HUES48 (cell line): ENCODE results near the gene AMOTL2.
A peak's percentile ranks its signal among the peaks of the same experiment; 100 is the strongest.

Experiments
- H3K27ac ChIP-seq: one replicate; pipeline ENCODE4 v1.7.0; 2013; ENCODE audit warnings: low read depth, low read length, inconsistent platforms
- H3K27me3 ChIP-seq: 2 replicates; pipeline ENCODE4 v1.6.1; 2013; ENCODE audit warnings: mild to moderate bottlenecking, low read length; ENCODE audit not compliant: control insufficient read depth, insufficient read depth
- H3K36me3 ChIP-seq: 2 replicates; pipeline ENCODE4 v1.6.1; 2013; ENCODE audit warnings: low read length; ENCODE audit not compliant: control insufficient read depth, insufficient read depth
- H3K4me1 ChIP-seq: 2 replicates; pipeline ENCODE4 v1.6.1; 2013; ENCODE audit warnings: mild to moderate bottlenecking, low read length; ENCODE audit not compliant: control insufficient read depth, insufficient read depth
- H3K4me3 ChIP-seq: 2 replicates; pipeline ENCODE4 v1.5.1; 2013; ENCODE audit warnings: mild to moderate bottlenecking, low read depth, low read length
- H3K9ac ChIP-seq: 2 replicates; pipeline ENCODE4 v1.6.1; 2013; ENCODE audit warnings: mild to moderate bottlenecking, low read depth, low read length, moderate library complexity
- H3K9me3 ChIP-seq: 2 replicates; pipeline ENCODE4 v1.6.1; 2013; ENCODE audit warnings: low read length; ENCODE audit not compliant: control insufficient read depth, insufficient read depth

AMOTL2 gene

DNA sequence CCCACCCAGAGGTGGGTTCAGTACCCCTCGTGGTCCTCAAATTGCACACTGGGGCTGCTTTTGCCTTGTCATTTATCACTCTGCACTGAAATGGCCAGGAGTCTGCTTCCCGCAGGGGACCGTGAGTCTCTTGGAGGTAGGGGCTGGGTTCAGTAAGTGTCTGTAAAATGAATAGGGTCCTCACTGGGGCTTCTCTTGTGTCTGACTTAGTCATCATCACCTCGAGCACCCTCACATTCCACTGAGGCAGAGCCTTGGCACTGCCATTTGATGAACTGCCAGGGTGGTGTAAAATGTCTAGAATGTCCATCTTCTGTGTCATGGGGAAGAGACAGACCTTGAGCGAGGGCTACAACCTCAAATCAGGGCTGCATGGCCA, 62.6 kb downstream of the AMOTL2 start:
- no peak overlapping the region for H3K27ac ChIP-seq
- H3K4me1 ChIP-seq, result peaks cover 36% of the 10 kb centered on the region
- H3K36me3 ChIP-seq, result no peaks in the 10 kb centered on the region
- H3K4me3 ChIP-seq, result no peak overlapping the region
- no peaks in the 10 kb centered on the region for H3K9me3 ChIP-seq
- H3K9ac ChIP-seq, result no peak overlapping the region
- peaks cover 28% of the 10 kb centered on the region for H3K27me3 ChIP-seq

DNA sequence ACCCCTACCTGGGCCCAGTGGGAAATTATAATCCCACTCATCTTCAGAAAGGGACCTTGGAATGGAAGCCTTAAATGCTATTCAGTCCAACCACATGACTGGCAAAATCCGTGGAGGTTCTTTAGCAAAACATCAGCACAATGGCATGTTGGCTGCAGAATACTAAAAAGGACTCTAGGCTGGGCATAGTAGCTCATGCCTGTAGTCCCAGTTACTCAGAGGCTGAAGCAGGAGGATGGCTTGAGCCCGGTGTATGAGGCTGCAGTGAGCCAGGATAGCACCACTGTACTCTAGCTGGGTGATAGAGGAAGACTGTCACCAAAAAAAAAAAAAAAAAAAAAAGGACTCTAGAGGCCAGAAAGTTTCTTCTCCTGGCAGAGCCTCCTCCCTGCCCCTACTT, 63.0 kb downstream of the AMOTL2 start:
- H3K36me3 ChIP-seq, result no peaks in the 10 kb centered on the region
- H3K9me3 ChIP-seq, result no peaks in the 10 kb centered on the region
- no peak overlapping the region for H3K4me3 ChIP-seq
- peaks cover 36% of the 10 kb centered on the region for H3K4me1 ChIP-seq
- H3K27me3 ChIP-seq, result peaks cover 28% of the 10 kb centered on the region
- H3K27ac ChIP-seq, result no peak overlapping the region
- no peak overlapping the region for H3K9ac ChIP-seq

DNA sequence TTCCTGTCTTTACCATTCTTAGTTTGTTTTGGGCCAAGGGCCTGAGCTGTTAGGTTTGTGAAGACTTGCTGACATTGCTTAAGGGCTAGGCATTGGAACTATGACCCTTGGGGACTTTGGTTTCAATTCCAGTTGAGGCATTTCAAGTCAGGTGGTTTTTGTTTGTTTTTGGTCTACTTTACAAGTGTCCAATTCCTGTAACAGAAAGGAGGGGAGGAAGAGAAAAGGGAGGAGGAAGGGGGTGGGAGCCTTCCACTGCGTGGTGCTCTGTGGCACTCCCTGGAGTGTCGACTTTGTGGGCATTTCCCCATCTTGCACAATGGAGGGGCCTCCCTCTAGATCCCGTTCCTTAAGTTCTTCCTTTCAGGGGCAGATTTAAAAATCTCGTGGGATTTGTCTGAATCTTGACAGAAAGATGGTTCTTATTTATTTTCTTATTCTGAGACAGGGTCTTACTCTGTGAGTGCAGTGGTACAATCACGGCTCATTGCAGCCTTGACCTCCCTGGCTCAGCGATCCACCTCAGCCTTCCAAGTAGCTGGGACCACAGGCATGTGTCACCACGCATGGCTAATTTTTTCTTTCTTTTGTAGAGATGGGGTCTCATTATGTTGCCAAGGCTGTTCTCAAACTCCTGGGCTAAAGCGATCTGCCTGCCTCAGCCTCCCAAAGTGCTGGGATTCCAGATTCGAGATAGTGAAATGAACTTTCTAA, 64.1 kb downstream of the AMOTL2 start:
- peaks cover 27% of the 10 kb centered on the region for H3K27me3 ChIP-seq
- H3K9ac ChIP-seq, result no peak overlapping the region
- H3K4me3 ChIP-seq, result no peak overlapping the region
- no peaks in the 10 kb centered on the region for H3K9me3 ChIP-seq
- H3K36me3 ChIP-seq, result no peaks in the 10 kb centered on the region
- peaks cover 30% of the 10 kb centered on the region for H3K4me1 ChIP-seq
- no peak overlapping the region for H3K27ac ChIP-seq

DNA sequence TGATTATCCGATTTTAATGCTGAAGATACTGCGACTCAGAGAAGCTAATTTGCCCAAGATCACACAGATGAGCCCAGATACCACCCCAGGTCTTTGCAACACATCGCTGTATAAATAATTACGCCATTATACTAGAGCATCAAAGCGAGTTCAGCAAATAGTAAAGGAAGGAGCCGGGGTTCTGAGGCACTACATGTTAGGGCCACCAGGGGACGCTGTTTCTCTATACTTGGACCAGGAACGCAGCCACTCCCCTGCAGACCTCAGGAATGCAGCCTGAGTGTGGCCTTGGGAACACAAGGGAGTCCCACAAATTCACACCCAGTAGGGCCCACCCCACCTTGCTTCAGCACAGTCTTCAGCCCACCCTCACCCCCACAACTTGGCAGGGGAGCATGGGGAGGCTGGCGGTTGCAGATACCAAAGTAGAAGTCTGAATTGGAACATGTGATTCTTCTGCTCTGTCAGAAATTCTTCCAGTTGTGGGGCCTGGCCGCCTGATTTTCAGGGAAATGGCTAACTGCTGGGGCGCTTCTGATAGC, 65.8 kb downstream of the AMOTL2 start:
- Histone ChIP-seq H3K9me3 (no peaks in the 10 kb centered on the region), H3K27ac (peak overlapping the region; percentile 74), H3K9ac (peak overlapping the region; percentile 46; the same call in 1 of the 2 replicates), H3K4me3 (no peak overlapping the region; the same call in 1 of the 2 replicates), H3K27me3 (peaks cover 10% of the 10 kb centered on the region), H3K36me3 (no peaks in the 10 kb centered on the region), H3K4me1 (peaks cover 12% of the 10 kb centered on the region)

DNA sequence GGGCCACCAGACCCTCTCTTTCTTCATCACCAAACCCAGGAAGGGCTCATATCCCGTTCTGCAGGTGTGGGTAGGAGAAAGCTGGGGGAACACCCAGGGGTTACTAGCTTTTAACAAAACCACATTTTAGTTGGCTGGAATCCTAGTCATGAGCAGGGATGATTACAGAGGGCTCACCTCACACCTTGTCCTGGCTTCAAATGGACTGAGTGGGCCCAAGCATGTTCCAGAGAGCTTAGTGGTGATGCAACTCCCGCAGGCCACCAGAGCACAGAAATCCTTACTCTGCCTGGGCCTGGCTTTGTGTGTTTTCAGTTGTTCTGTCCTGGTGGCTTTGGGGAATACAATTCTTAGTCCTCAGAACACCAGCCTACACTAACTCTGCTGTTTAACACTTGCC, 66.8 kb downstream of the AMOTL2 start:
- Histone ChIP-seq H3K4me3 (no peak overlapping the region), H3K4me1 (peaks cover 8% of the 10 kb centered on the region), H3K36me3 (no peaks in the 10 kb centered on the region), H3K27ac (no peak overlapping the region), H3K27me3 (peaks cover 5% of the 10 kb centered on the region), H3K9ac (no peak overlapping the region), H3K9me3 (no peaks in the 10 kb centered on the region)

DNA sequence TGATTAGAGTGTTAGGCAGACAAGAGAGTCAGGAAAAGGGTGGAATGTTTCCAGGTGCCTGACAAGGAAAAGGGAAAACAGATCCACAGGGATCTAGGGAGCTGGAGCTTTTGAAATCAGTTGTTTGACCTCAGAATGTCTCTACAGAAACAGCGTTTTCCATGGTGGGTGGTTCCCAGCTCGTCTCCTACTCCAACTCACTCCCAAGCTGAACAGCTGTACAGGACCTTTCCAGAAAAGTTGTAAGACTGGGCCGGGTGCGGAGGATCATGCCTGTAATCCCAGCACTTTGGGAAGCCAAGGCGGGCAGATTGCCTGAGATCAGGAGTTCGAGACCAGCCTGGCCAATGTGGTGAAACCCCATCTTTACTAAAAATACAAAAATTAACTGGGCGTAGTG, 67.9 kb downstream of the AMOTL2 start:
- H3K27ac ChIP-seq, result no peak overlapping the region
- no peak overlapping the region for H3K9ac ChIP-seq
- H3K36me3 ChIP-seq, result no peaks in the 10 kb centered on the region
- no peaks in the 10 kb centered on the region for H3K27me3 ChIP-seq
- H3K4me3 ChIP-seq, result no peak overlapping the region
- peaks cover 8% of the 10 kb centered on the region for H3K4me1 ChIP-seq
- H3K9me3 ChIP-seq, result no peaks in the 10 kb centered on the region
